Chondrocyte (in vitro differentiated cells): ENCODE measurements around the gene DNAJC10. TPM values are rescaled to one million over a fixed set of nuclear protein-coding genes. Genes with fewer than 3 reads are reported as not detected.
"Not testable (repeated sequence)": the region's sequence is repeated elsewhere in the genome, so short reads cannot be mapped to it uniquely, and the experiment has no call there.

Experiments
- DNase-seq: peaks from one replicate; pipeline ENCODE4 v3.0.0; 2021; ENCODE audit warnings: mixed read lengths, low spot score
- H3K27ac Mint-ChIP-seq: one replicate; pipeline ENCODE4 v1.8.0; 2021; ENCODE audit warnings: mild to moderate bottlenecking, moderate library complexity, mixed read lengths; ENCODE audit not compliant: unreplicated experiment
- H3K27me3 Mint-ChIP-seq: 2 replicates; pipeline ENCODE4 v1.8.0; 2021; ENCODE audit warnings: low read depth, mixed read lengths
- H3K36me3 Mint-ChIP-seq: 2 replicates; pipeline ENCODE4 v1.8.0; 2021; ENCODE audit warnings: low read depth, mixed read lengths
- H3K4me1 Mint-ChIP-seq: 2 replicates; pipeline ENCODE4 v1.8.0; 2021; ENCODE audit warnings: low read depth, mild to moderate bottlenecking, mixed read lengths
- H3K4me3 Mint-ChIP-seq: one replicate; pipeline ENCODE4 v1.8.0; 2021; ENCODE audit warnings: mild to moderate bottlenecking, moderate library complexity, mixed read lengths; ENCODE audit not compliant: unreplicated experiment
- H3K9me3 Mint-ChIP-seq: 2 replicates; pipeline ENCODE4 v1.8.0; 2021; ENCODE audit warnings: low read depth, mixed read lengths
- total RNA-seq: library from RNA; stranded (reverse); gene quantifications from 3 replicates; pipeline ENCODE4 v1.2.1, GENCODE V29; 2021
- TF ChIP-seq, protein P1 (sequence below): fragments of 200-600 bp; sonication (generic); IDR thresholded peaks from 2 replicates; pipeline ENCODE4 v1.5.0; 2021; ENCODE audit warnings: antibody characterized with exemption, mild to moderate bottlenecking, moderate library complexity

Gene DNAJC10
- total RNA-seq, 1 donor from 2014 or later = 178 TPM

DNA sequence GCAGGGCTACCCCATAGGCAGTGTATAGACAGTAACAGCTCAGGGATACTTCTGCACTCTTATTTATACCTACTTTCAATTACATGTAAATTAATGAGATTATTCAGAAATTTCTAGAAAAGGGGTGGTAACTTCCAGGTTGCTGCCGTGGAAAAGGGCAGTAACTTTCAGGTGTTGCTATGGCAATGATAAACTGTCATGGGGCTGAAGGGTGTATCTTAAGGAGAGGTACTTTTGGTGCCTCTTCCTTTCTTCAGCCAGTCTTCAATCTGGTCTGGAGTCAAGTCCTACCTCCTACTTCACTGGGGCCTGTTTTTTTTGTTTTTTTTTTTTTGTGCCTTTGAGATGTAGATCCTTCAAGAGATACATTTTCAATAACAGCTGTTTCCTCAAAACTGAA lies 35.2 kb upstream of the DNAJC10 start:
- Mint-ChIP-seq H3K9me3 (peaks cover 3% of the 10 kb centered on the region), H3K27me3 (no peaks in the 10 kb centered on the region), H3K27ac (no peak overlapping the region), H3K36me3 (peaks cover 2% of the 10 kb centered on the region), H3K4me1 (no peaks in the 10 kb centered on the region), H3K4me3 (no peak overlapping the region)
- no peak for DNase-seq
- TF ChIP-seq, protein P1, sequence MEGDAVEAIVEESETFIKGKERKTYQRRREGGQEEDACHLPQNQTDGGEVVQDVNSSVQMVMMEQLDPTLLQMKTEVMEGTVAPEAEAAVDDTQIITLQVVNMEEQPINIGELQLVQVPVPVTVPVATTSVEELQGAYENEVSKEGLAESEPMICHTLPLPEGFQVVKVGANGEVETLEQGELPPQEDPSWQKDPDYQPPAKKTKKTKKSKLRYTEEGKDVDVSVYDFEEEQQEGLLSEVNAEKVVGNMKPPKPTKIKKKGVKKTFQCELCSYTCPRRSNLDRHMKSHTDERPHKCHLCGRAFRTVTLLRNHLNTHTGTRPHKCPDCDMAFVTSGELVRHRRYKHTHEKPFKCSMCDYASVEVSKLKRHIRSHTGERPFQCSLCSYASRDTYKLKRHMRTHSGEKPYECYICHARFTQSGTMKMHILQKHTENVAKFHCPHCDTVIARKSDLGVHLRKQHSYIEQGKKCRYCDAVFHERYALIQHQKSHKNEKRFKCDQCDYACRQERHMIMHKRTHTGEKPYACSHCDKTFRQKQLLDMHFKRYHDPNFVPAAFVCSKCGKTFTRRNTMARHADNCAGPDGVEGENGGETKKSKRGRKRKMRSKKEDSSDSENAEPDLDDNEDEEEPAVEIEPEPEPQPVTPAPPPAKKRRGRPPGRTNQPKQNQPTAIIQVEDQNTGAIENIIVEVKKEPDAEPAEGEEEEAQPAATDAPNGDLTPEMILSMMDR = no peak

GRCh38 chr2:182682210-182682609 lies 33.8 kb upstream of the DNAJC10 start:
- DNase-seq = no peak
- H3K4me1 Mint-ChIP-seq = no peaks in the 10 kb centered on the region
- no peak overlapping the region for H3K4me3 Mint-ChIP-seq
- no peaks in the 10 kb centered on the region for H3K27me3 Mint-ChIP-seq
- no peaks in the 10 kb centered on the region for H3K36me3 Mint-ChIP-seq
- no peak overlapping the region for H3K27ac Mint-ChIP-seq
- TF ChIP-seq, protein P1 = no peak
- H3K9me3 Mint-ChIP-seq = no peaks in the 10 kb centered on the region

GRCh38 chr2:182685559-182685958 lies 30.5 kb upstream of the DNAJC10 start:
- TF ChIP-seq, protein P1 = no peak
- no peaks in the 10 kb centered on the region for H3K27me3 Mint-ChIP-seq
- no peak overlapping the region for H3K27ac Mint-ChIP-seq
- H3K9me3 Mint-ChIP-seq = no peaks in the 10 kb centered on the region
- no peak overlapping the region for H3K4me3 Mint-ChIP-seq
- no peak for DNase-seq
- peaks cover 2% of the 10 kb centered on the region for H3K36me3 Mint-ChIP-seq
- no peaks in the 10 kb centered on the region for H3K4me1 Mint-ChIP-seq

GRCh38 chr2:182686763-182687162 lies 29.3 kb upstream of the DNAJC10 start:
- not testable (repeated sequence) for H3K9me3 Mint-ChIP-seq, H3K27ac Mint-ChIP-seq, H3K4me3 Mint-ChIP-seq, H3K27me3 Mint-ChIP-seq, H3K4me1 Mint-ChIP-seq, H3K36me3 Mint-ChIP-seq, DNase-seq

DNA sequence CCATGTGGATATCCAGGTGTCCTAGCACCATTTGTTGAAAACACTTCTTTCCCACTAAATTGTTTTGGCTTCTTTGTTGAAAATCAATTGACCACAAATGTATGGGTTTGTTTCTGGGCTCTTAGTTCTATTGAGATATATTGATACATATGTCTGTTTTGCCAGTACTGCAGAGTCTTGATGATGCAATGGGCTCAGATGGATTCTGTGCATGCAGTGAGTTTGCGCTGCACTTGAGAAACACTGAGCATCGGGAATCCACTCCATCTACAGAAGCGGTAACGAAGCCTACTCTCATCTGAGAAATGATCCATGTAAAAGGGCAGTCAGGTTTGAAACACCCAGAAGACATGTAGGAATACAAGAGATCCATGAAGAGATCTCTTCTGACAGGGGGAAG lies 21.9 kb upstream of the DNAJC10 start:
- H3K4me1 Mint-ChIP-seq = no peaks in the 10 kb centered on the region
- H3K27ac Mint-ChIP-seq = no peak overlapping the region
- TF ChIP-seq, protein P1 = no peak
- no peak overlapping the region for H3K4me3 Mint-ChIP-seq
- H3K27me3 Mint-ChIP-seq = no peaks in the 10 kb centered on the region
- H3K36me3 Mint-ChIP-seq = no peaks in the 10 kb centered on the region
- no peak for DNase-seq
- H3K9me3 Mint-ChIP-seq = peaks cover 4% of the 10 kb centered on the region

GRCh38 chr2:182695776-182696175 lies 20.3 kb upstream of the DNAJC10 start:
- no peak overlapping the region for H3K4me3 Mint-ChIP-seq
- TF ChIP-seq, protein P1 = no peak
- no peaks in the 10 kb centered on the region for H3K4me1 Mint-ChIP-seq
- H3K9me3 Mint-ChIP-seq = peaks cover 4% of the 10 kb centered on the region
- no peak for DNase-seq
- no peaks in the 10 kb centered on the region for H3K27me3 Mint-ChIP-seq
- H3K36me3 Mint-ChIP-seq = no peaks in the 10 kb centered on the region
- H3K27ac Mint-ChIP-seq = no peak overlapping the region
